Neuron (in vitro differentiated cells): ENCODE measurements around the gene ELL.

Experiments
- H2AFZ ChIP-seq: one replicate; pipeline ENCODE4 v1.6.1; 2013; ENCODE audit warnings: low read depth, mild to moderate bottlenecking, inconsistent platforms, low read length, moderate library complexity
- H3K27me3 ChIP-seq: one replicate; pipeline ENCODE4 v1.6.1; 2013; ENCODE audit warnings: low read length; ENCODE audit not compliant: insufficient read depth
- H3K36me3 ChIP-seq: one replicate; pipeline ENCODE4 v1.6.1; 2013; ENCODE audit warnings: low read length; ENCODE audit not compliant: insufficient read depth
- H3K4me1 ChIP-seq: one replicate; pipeline ENCODE4 v1.6.1; 2013; ENCODE audit warnings: low read length; ENCODE audit not compliant: insufficient read depth
- H3K4me3 ChIP-seq: 2 replicates; pipeline ENCODE4 v1.5.1; 2013; ENCODE audit warnings: mild to moderate bottlenecking, low read length, moderate library complexity
- H3K9me3 ChIP-seq: one replicate; pipeline ENCODE4 v1.6.1; 2013; ENCODE audit warnings: low read length

The ELL gene

DNA sequence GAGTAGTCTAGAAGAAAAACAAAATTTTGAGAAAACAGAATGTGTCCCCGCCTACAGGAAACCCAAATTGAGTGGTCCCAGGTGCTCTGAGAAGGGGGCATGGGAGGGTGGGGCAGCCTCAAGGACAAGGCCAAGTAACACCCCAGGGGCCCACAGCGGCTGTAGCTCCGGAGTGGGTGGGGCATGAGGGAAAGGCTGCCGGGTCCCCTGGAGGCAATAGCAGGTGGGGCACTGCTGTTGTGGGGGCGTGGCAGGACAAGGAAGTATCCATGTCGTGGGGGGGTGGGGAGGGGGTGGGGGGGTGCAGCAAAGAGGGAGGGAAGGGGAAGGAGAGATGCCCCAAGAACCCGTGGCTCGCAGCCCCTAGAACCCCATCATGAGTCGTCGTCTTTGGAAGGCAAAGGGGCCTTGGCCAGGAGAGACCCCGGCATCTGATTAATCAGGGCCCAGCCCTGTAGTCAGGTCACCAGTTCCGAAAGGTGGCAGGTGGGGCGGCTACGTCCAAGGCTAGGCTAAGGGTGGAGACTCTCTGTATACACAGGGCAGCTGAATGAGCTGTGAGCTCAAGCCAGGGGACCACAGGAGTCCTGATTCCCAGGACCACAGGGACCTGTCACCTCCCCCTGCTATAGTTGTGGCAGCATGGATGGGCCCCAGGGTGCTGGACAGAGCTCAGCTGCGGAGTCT is 76.5 kb downstream of the ELL start:
- peaks cover 14% of the 10 kb centered on the region for H3K4me1 ChIP-seq
- no peak overlapping the region for H3K4me3 ChIP-seq
- peaks cover 12% of the 10 kb centered on the region for H3K36me3 ChIP-seq
- no peaks in the 10 kb centered on the region for H3K9me3 ChIP-seq
- H3K27me3 ChIP-seq, result no peaks in the 10 kb centered on the region
- no peak overlapping the region for H2AFZ ChIP-seq

DNA sequence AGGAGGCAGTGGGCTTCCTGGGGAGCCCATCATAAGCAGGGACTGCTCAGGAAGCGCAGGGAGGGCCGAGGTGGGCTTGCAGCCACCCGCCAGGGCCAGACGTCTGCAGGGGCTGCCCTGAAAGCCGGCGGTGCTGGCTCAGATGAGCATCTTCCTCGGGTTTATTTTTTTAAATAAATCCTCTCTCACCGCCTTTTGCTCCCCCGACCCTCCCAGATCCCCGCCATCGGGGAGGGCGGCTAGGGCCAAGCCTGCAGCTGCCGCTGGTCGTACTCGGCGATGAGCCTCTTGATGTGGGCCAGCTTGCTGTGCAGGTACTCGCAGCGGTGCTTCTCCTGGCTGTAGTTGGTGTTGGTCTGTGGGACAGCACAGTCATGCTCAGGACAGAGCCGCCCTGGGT is 77.4 kb downstream of the ELL start:
- no peaks in the 10 kb centered on the region for H3K9me3 ChIP-seq
- peaks cover 12% of the 10 kb centered on the region for H3K36me3 ChIP-seq
- no peaks in the 10 kb centered on the region for H3K27me3 ChIP-seq
- peaks cover 23% of the 10 kb centered on the region for H3K4me1 ChIP-seq
- no peak overlapping the region for H3K4me3 ChIP-seq
- no peak overlapping the region for H2AFZ ChIP-seq

GRCh38 chr19:18443831-18444230 is 78.0 kb downstream of the ELL start:
- no peak overlapping the region for H2AFZ ChIP-seq
- no peaks in the 10 kb centered on the region for H3K27me3 ChIP-seq
- no peak overlapping the region for H3K4me3 ChIP-seq
- H3K4me1 ChIP-seq, result peaks cover 30% of the 10 kb centered on the region
- H3K36me3 ChIP-seq, result peaks cover 12% of the 10 kb centered on the region
- H3K9me3 ChIP-seq, result no peaks in the 10 kb centered on the region

- no peak overlapping the region for H3K4me3 ChIP-seq
These were observed 78.5 kb downstream of the ELL start for GRCh38 chr19:18443406-18443805.

DNA sequence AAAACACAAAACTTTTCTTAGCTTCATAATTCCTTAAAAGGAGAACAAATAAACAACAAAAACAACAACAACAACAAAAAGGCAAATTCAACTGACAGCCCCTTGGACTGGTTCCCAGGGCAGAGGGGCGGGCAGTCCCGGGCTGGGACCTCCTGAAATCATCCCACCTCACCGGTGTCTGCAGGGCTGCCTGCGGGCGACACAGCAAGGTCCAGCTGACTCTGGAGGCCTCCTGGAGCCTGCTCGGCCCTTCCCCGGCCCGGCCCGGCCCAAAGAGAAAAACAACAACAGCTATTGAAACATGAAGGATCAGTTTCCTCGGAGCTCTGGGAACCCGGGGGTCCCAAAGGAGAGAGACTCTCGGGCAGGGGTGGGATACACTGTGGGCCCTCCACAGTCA is 78.9 kb downstream of the ELL start:
- Histone ChIP-seq H3K4me3 (no peak overlapping the region), H3K36me3 (peaks cover 12% of the 10 kb centered on the region)

More at GRCh38 chr19:18443406-18443805, 78.5 kb downstream of the ELL start:
- H2AFZ ChIP-seq, result no peak overlapping the region
- H3K9me3 ChIP-seq, result no peaks in the 10 kb centered on the region
- H3K4me1 ChIP-seq, result peaks cover 34% of the 10 kb centered on the region
- no peaks in the 10 kb centered on the region for H3K27me3 ChIP-seq
- H3K36me3 ChIP-seq, result peaks cover 12% of the 10 kb centered on the region

GRCh38 chr19:18441804-18442788 is 79.8 kb downstream of the ELL start:
- Histone ChIP-seq H3K27me3 (no peaks in the 10 kb centered on the region), H2AFZ (no peak overlapping the region), H3K36me3 (peaks cover 12% of the 10 kb centered on the region), H3K4me3 (no peak overlapping the region), H3K4me1 (peaks cover 36% of the 10 kb centered on the region), H3K9me3 (no peaks in the 10 kb centered on the region)

More for the DNA sequence above, 78.9 kb downstream of the ELL start:
- no peaks in the 10 kb centered on the region for H3K27me3 ChIP-seq
- peaks cover 36% of the 10 kb centered on the region for H3K4me1 ChIP-seq
- H3K9me3 ChIP-seq, result no peaks in the 10 kb centered on the region
- H2AFZ ChIP-seq, result no peak overlapping the region

GRCh38 chr19:18440936-18441803 is 80.7 kb downstream of the ELL start:
- H3K9me3 ChIP-seq, result no peaks in the 10 kb centered on the region
- H3K4me3 ChIP-seq, result no peak overlapping the region
- peaks cover 41% of the 10 kb centered on the region for H3K4me1 ChIP-seq
- peaks cover 15% of the 10 kb centered on the region for H3K36me3 ChIP-seq
- H3K27me3 ChIP-seq, result no peaks in the 10 kb centered on the region
- H2AFZ ChIP-seq, result no peak overlapping the region

DNA sequence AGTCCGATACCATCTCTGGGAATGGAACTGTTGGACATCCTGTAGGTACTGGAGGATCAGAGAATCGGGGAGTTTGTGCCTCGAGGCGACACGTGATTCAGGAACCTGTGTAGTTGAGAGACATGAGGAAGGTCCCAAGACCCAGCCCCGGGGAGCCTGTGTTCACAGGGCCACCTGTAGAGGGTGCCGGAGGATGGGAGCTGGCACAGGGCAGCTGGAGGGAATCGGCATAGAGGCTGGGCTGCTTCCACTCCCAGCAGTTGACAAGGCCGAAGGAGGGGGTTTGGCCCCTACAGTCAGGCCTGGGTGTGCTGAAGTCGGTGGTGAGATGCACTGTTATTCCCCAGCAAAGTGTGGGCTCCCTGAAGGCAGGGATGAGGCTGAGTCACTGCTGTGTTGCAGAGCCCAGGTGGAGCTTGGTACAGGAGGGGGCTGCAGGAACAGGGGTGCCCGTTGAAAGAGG is 81.4 kb downstream of the ELL start:
- Histone ChIP-seq H3K4me3 (no peak overlapping the region), H2AFZ (no peak overlapping the region), H3K9me3 (no peaks in the 10 kb centered on the region), H3K36me3 (peaks cover 20% of the 10 kb centered on the region), H3K27me3 (no peaks in the 10 kb centered on the region), H3K4me1 (peaks cover 42% of the 10 kb centered on the region)

DNA sequence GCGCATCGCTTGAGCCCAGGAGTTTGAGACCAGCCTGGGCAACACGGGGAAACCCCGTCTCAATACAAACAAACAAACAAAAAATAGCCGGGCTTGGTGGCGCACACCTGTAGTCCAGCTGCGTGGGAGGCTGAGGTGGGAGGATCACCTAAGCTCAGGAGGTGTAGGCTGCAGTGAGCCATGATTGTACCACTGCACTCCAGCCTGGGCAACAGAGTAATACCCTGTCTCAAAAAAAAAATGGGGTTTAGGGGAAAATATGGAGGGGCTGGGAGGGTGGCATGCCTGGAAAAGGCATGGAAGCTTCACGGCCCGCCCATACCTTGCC is 82.0 kb downstream of the ELL start:
- Histone ChIP-seq H3K36me3 (peaks cover 24% of the 10 kb centered on the region), H3K4me3 (no peak overlapping the region), H3K27me3 (no peaks in the 10 kb centered on the region), H2AFZ (no peak overlapping the region), H3K4me1 (peaks cover 42% of the 10 kb centered on the region), H3K9me3 (no peaks in the 10 kb centered on the region)

DNA sequence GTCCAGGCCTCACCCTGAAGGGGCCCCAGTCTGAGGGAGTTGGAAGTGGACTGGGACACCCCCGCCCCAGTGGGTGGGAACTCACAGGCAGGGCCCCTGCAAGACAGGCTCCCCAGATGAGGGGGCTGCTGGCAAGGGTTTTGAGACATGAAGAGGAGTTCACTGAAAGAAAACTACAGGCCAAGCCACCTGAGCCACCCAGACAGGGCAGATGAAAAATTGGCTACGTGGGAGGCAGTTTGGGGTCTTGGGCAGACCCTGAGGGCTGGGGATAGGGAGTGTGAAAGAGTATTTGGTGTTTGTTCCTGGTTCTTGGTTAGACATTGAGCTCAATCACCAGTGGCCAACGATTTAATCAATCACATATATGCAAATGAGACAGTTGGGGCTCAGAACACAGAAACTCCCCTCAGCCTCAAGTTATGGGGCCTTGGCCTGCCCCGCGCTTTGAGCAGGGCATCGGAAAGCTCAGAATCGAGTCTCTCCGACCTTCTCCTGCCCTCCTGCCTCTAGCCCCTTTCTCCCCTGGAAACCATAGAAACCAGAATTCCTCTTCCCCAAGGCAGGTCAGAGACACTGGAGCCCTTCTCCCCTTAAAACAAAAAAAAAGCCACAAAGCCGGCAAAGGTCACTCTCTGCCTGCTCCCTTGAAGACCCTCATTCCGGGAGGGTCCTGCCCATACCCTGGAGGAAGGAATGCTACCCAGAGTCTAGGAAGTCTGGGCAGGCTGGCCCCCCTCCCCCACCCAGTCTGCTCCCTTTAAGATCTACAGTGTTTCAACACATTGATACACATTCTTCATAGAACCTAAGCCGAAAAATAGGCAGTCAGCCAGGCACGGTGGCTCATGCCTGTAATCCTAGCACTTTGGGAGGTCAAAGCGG is 82.6 kb downstream of the ELL start:
- Histone ChIP-seq H3K36me3 (peaks cover 27% of the 10 kb centered on the region), H3K4me3 (peak overlapping the region; percentile 83), H3K9me3 (no peaks in the 10 kb centered on the region), H3K4me1 (peaks cover 43% of the 10 kb centered on the region), H2AFZ (peak overlapping the region; percentile 24), H3K27me3 (no peaks in the 10 kb centered on the region)

GRCh38 chr19:18438331-18439024 is 83.4 kb downstream of the ELL start:
- no peaks in the 10 kb centered on the region for H3K27me3 ChIP-seq
- peak overlapping the region; percentile 83 for H3K4me3 ChIP-seq
- peaks cover 26% of the 10 kb centered on the region for H3K36me3 ChIP-seq
- H2AFZ ChIP-seq, result peak overlapping the region; percentile 24
- peaks cover 44% of the 10 kb centered on the region for H3K4me1 ChIP-seq
- H3K9me3 ChIP-seq, result no peaks in the 10 kb centered on the region
